Central memory CD8-positive, alpha-beta T cell (primary cell): ENCODE measurements around the gene SENP7.
"Not testable (repeated sequence)": the region's sequence is repeated elsewhere in the genome, so short reads cannot be mapped to it uniquely, and the experiment has no call there.

Experiments
- ATAC-seq: fragments of 150-1000 bp; cut with Tn5 transposase; replicated peaks from 2 replicates; pipeline ENCODE4 v1.10.0; 2022; ENCODE audit warnings: mild to moderate bottlenecking, moderate FRiP score, moderate number of reproducible peaks; ENCODE audit not compliant: poor library complexity, severe bottlenecking; ENCODE audit errors: extremely low read depth
- DNase-seq, 2 donors: peaks; one replicate each; pipeline ENCODE4 v3.0.0; 2021; ENCODE audit warnings: low spot score in 2 of 2
- H3K27ac Mint-ChIP-seq: one replicate; pipeline ENCODE4 v1.8.0; 2022; ENCODE audit warnings: low read depth, mild to moderate bottlenecking, moderate library complexity, mixed read lengths
- H3K27me3 Mint-ChIP-seq: one replicate; pipeline ENCODE4 v1.8.0; 2022; ENCODE audit warnings: mixed read lengths
- H3K36me3 Mint-ChIP-seq: one replicate; pipeline ENCODE4 v1.8.0; 2022; ENCODE audit warnings: mild to moderate bottlenecking, moderate library complexity, mixed read lengths; ENCODE audit not compliant: insufficient read depth
- H3K4me1 Mint-ChIP-seq: one replicate; pipeline ENCODE4 v1.8.0; 2022; ENCODE audit warnings: mixed read lengths
- H3K4me3 Mint-ChIP-seq: one replicate; pipeline ENCODE4 v1.8.0; 2022; ENCODE audit warnings: mild to moderate bottlenecking, moderate library complexity, mixed read lengths
- H3K9me3 Mint-ChIP-seq: one replicate; pipeline ENCODE4 v1.8.0; 2022; ENCODE audit warnings: mixed read lengths

The SENP7 gene

GRCh38 chr3:101464235-101464634, 48.8 kb downstream of the SENP7 start:
- Mint-ChIP-seq H3K27me3 (no peaks in the 10 kb centered on the region), H3K4me1 (peaks cover 73% of the 10 kb centered on the region), H3K9me3 (no peaks in the 10 kb centered on the region), H3K4me3 (no peak overlapping the region), H3K27ac (no peak overlapping the region), H3K36me3 (peaks cover 7% of the 10 kb centered on the region)
- ATAC-seq, result no peak
- DNase-seq, result no peak

- no peak for DNase-seq
- Mint-ChIP-seq H3K4me3 (no peak overlapping the region), H3K4me1 (peaks cover 48% of the 10 kb centered on the region), H3K27me3 (no peaks in the 10 kb centered on the region), H3K9me3 (no peaks in the 10 kb centered on the region), H3K36me3 (peaks cover 17% of the 10 kb centered on the region), H3K27ac (peak overlapping the region; percentile 80)
- no peak for ATAC-seq
Measured at GRCh38 chr3:101461451-101461850, 51.6 kb downstream of the SENP7 start.

GRCh38 chr3:101458387-101458786, 54.6 kb downstream of the SENP7 start:
- ATAC-seq (no peak), DNase-seq (no peak)
- no peaks in the 10 kb centered on the region for H3K9me3 Mint-ChIP-seq
- peaks cover 15% of the 10 kb centered on the region for H3K36me3 Mint-ChIP-seq
- H3K27me3 Mint-ChIP-seq, result no peaks in the 10 kb centered on the region
- peaks cover 41% of the 10 kb centered on the region for H3K4me1 Mint-ChIP-seq
- H3K4me3 Mint-ChIP-seq, result no peak overlapping the region
- no peak overlapping the region for H3K27ac Mint-ChIP-seq

- Mint-ChIP-seq H3K4me1 (peaks cover 31% of the 10 kb centered on the region), H3K36me3 (peaks cover 14% of the 10 kb centered on the region), H3K27ac (peak overlapping the region; percentile 13), H3K9me3 (no peaks in the 10 kb centered on the region), H3K27me3 (no peaks in the 10 kb centered on the region), H3K4me3 (no peak overlapping the region)
- ATAC-seq (no peak), DNase-seq (no peak)
Measured at GRCh38 chr3:101454629-101455028, 58.4 kb downstream of the SENP7 start.

GRCh38 chr3:101453961-101454360, 59.1 kb downstream of the SENP7 start:
- Mint-ChIP-seq H3K27ac (no peak overlapping the region), H3K36me3 (peaks cover 14% of the 10 kb centered on the region), H3K9me3 (no peaks in the 10 kb centered on the region)

GRCh38 chr3:101438641-101439040, 74.4 kb downstream of the SENP7 start:
- peaks cover 55% of the 10 kb centered on the region for H3K4me1 Mint-ChIP-seq
- H3K4me3 Mint-ChIP-seq, H3K9me3 Mint-ChIP-seq, H3K27me3 Mint-ChIP-seq, ATAC-seq, H3K36me3 Mint-ChIP-seq, H3K27ac Mint-ChIP-seq, DNase-seq: not testable (repeated sequence)

More at GRCh38 chr3:101453961-101454360, 59.1 kb downstream of the SENP7 start:
- H3K27me3 Mint-ChIP-seq, result no peaks in the 10 kb centered on the region
- ATAC-seq (no peak), DNase-seq (no peak)
- H3K4me3 Mint-ChIP-seq, result no peak overlapping the region
- H3K4me1 Mint-ChIP-seq, result peaks cover 31% of the 10 kb centered on the region

- no peak for ATAC-seq
Measured at GRCh38 chr3:101433652-101434051, 79.4 kb downstream of the SENP7 start.

GRCh38 chr3:101423984-101424888, 88.8 kb downstream of the SENP7 start:
- Mint-ChIP-seq H3K4me1 (peaks cover 49% of the 10 kb centered on the region), H3K4me3 (no peak overlapping the region), H3K36me3 (no peaks in the 10 kb centered on the region), H3K27ac (peak overlapping the region; percentile 29), H3K9me3 (no peaks in the 10 kb centered on the region), H3K27me3 (no peaks in the 10 kb centered on the region)
- ATAC-seq, result peak; percentile 56
- DNase-seq, result no peak

More at GRCh38 chr3:101433652-101434051, 79.4 kb downstream of the SENP7 start:
- H3K27me3 Mint-ChIP-seq, result no peaks in the 10 kb centered on the region
- no peak for DNase-seq
- peaks cover 12% of the 10 kb centered on the region for H3K9me3 Mint-ChIP-seq
- no peak overlapping the region for H3K4me3 Mint-ChIP-seq
- peaks cover 1% of the 10 kb centered on the region for H3K36me3 Mint-ChIP-seq
- H3K4me1 Mint-ChIP-seq, result peaks cover 61% of the 10 kb centered on the region
- H3K27ac Mint-ChIP-seq, result peak overlapping the region; percentile 36

GRCh38 chr3:101418851-101419250, 94.2 kb downstream of the SENP7 start:
- ATAC-seq (no peak), DNase-seq (no peak)
- Mint-ChIP-seq H3K4me3 (no peak overlapping the region), H3K27me3 (no peaks in the 10 kb centered on the region), H3K4me1 (peaks cover 47% of the 10 kb centered on the region), H3K27ac (peak overlapping the region; percentile 4), H3K36me3 (peaks cover 3% of the 10 kb centered on the region), H3K9me3 (no peaks in the 10 kb centered on the region)

- H3K9me3 Mint-ChIP-seq, result no peaks in the 10 kb centered on the region
- H3K27ac Mint-ChIP-seq, result peak overlapping the region; percentile 8
- no peak overlapping the region for H3K4me3 Mint-ChIP-seq
- DNase-seq (no peak), ATAC-seq (no peak)
- H3K4me1 Mint-ChIP-seq, result peaks cover 41% of the 10 kb centered on the region
- H3K27me3 Mint-ChIP-seq, result no peaks in the 10 kb centered on the region
- H3K36me3 Mint-ChIP-seq, result peaks cover 3% of the 10 kb centered on the region
Measured at GRCh38 chr3:101414121-101414520, 98.9 kb downstream of the SENP7 start.

GRCh38 chr3:101413656-101414055, 99.4 kb downstream of the SENP7 start:
- peaks cover 39% of the 10 kb centered on the region for H3K4me1 Mint-ChIP-seq
- H3K9me3 Mint-ChIP-seq, result no peaks in the 10 kb centered on the region
- DNase-seq (no peak), ATAC-seq (no peak)
- peaks cover 3% of the 10 kb centered on the region for H3K36me3 Mint-ChIP-seq
- H3K4me3 Mint-ChIP-seq, result no peak overlapping the region
- no peaks in the 10 kb centered on the region for H3K27me3 Mint-ChIP-seq
- H3K27ac Mint-ChIP-seq, result peak overlapping the region; percentile 8

GRCh38 chr3:101391413-101391950, 121.5 kb downstream of the SENP7 start:
- Mint-ChIP-seq H3K9me3 (peaks cover 12% of the 10 kb centered on the region), H3K4me1 (peaks cover 48% of the 10 kb centered on the region), H3K27ac (peak overlapping the region; percentile 93), H3K27me3 (no peaks in the 10 kb centered on the region), H3K4me3 (no peak overlapping the region), H3K36me3 (peaks cover 13% of the 10 kb centered on the region)
- no peak for DNase-seq
- ATAC-seq, result no peak

GRCh38 chr3:101388706-101389105, 124.3 kb downstream of the SENP7 start:
- peaks cover 7% of the 10 kb centered on the region for H3K9me3 Mint-ChIP-seq
- no peak overlapping the region for H3K4me3 Mint-ChIP-seq
- no peaks in the 10 kb centered on the region for H3K27me3 Mint-ChIP-seq
- ATAC-seq, result no peak
- H3K27ac Mint-ChIP-seq, result peak overlapping the region; percentile 93
- H3K4me1 Mint-ChIP-seq, result peaks cover 62% of the 10 kb centered on the region
- DNase-seq, result no peak
- peaks cover 14% of the 10 kb centered on the region for H3K36me3 Mint-ChIP-seq
